Erythroblast (primary cell): ENCODE measurements around the gene NPPB.

ENCODE experiments used
- DNase-seq, 2 experiments: peaks; one replicate each; lab custom pipeline; 2025; lab: John Stamatoyannopoulos, UW
- GATA1 ChIP-seq: IDR thresholded peaks from 2 replicates; pipeline ENCODE4 v1.6.1; 2011; ENCODE audit warnings: low read depth, mild to moderate bottlenecking, control low read depth, low read length, moderate library complexity
- POLR2A ChIP-seq: IDR thresholded peaks from 2 replicates; pipeline ENCODE4 v1.6.1; 2011; ENCODE audit warnings: mild to moderate bottlenecking, low read length

NPPB gene

GRCh38 chr1:11888206-11888876 lies 29.6 kb upstream of the NPPB start:
- DNase-seq: no peak
- no peak for TF ChIP-seq GATA1

DNA sequence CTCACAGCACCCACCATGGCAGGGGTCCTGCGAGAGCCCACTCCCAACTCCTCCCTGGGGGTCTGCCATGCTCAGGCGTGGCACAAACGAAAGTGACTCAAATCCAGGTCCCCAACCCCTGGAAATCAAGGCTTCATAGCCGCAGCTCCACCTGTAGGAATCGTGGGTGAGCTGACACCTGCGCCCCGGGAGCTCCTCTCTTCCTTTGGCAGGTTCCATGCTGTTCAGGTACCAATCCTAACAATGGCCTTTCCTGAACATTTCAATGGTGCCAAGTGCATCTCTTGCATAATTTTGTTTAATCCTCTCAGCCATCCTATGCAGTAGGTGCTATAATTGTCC lies 28.9 kb upstream of the NPPB start:
- TF ChIP-seq GATA1 (no peak), POLR2A (no peak)
- DNase-seq: no peak

DNA sequence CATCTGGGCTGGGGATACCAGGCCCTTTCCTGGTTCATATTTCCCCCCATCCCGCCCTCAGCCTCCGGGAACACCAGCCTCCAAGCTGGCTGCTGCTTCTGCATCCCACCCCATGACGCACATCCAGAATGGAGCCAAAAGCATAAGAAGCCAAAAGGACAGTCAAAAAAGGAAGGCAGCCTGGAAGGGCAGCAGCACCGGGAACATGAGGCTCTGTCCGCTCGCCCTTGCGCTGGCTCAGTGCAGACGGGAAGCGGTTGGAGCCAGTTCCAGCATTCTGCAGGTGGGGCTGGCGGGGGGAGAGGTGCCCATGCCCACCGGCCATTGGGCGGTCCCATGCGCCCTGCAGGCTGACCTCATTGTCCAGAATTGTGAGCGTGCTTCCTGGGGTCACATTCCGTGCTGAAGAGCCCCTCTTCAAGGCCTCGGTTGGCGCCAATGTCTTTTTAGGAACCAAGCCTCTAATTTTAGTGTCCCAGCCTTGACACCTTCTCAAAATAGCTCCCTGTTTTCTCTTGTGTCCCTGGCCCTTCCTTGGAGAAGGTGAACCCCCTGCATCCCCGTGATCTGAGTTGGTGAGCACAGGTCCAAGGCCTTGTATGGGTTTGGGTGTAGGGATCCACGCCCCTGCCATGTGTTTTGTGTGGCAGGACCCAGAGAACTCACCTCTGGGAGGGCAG lies 28.4 kb upstream of the NPPB start:
- no peak for DNase-seq
- TF ChIP-seq POLR2A: no peak
- TF ChIP-seq GATA1: no peak

GRCh38 chr1:11885916-11886315 lies 27.2 kb upstream of the NPPB start:
- no peak for DNase-seq
- no peak for TF ChIP-seq GATA1
- no peak for TF ChIP-seq POLR2A

GRCh38 chr1:11882814-11883538 lies 24.2 kb upstream of the NPPB start:
- DNase-seq: peak; percentile 93 to 96

DNA sequence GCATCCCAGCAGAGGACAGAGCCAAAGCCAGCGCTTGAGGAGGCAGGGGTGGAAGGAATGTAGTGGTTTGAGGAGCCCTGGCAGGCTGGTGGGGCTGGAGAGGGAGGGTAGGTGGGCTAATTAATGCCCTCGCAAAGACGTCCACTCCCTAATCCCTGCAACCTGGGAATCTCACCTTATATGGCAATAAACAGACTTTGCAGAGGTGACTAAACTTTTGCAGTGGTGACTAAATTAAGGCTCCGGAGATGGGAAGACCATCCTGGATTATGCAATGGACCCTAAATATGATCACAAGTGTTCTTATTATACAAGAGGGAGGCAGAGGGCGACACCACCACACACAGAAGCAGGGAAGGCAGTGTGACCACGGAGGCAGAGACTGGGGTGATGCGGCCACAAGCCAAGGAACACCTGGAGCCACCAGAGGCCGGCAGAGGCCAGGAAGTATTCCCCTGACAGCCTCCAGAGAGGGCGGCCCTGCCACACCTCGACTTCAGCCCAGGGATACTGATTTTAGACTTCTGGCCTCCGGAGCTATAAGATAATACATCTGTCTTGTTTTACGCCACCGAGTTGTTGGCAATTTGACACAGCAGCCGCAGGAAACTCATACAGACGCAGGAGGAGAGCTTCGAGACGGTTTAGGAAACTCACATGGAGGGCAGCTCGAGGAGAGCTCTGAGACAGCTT lies 23.1 kb upstream of the NPPB start:
- TF ChIP-seq GATA1 (no peak), POLR2A (no peak)

More at GRCh38 chr1:11882814-11883538, 24.2 kb upstream of the NPPB start:
- TF ChIP-seq POLR2A (peak; percentile 63), GATA1 (peak; percentile 70)

DNA sequence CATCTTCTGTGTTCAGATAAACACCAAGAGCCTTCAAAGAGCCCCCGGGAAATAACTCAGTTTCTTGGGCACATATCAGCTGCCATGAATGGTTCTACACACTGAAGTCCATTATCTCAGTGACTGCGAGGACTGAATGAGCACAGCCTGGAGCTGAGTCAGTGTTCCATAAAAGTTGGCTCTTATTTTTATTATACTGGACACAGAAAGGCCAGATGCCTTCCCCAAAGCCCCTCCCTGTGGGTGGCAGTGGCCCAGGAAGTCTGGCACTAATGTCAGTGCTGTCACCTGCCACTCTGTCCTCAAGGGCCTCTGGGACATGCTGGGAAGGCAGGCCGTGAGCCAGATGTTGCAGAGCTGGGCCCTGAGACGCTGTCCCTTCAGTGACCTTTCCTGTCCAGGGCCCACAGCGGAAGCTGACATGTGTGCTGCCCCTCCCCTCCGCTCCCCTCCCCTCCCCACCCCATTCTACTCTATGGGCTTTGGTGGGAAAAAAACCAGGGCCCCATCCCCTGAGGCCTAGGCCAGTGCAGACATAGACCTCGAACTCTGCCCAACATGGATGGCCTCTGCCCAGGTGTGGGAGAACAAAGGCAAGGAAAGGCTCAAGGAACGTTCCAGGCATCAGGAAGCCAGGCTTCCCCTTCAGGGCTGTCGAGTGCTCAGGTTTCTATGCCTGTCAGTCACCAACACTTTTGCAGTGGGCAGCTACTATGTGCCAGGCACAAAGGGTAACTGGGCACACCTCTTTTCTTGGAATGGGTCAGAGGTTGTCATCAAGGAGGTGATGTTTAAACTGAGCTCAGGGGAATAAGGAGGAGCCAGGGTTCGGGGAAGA lies 22.4 kb upstream of the NPPB start:
- no peak for TF ChIP-seq GATA1
- no peak for TF ChIP-seq POLR2A
- DNase-seq: no peak

More for the DNA sequence above, 23.1 kb upstream of the NPPB start:
- peak in 1 of 2 experiments; percentile 21 for DNase-seq

GRCh38 chr1:11880181-11880575 lies 21.4 kb upstream of the NPPB start:
- TF ChIP-seq GATA1 (no peak), POLR2A (no peak)
- no peak for DNase-seq

- TF ChIP-seq GATA1: no peak
- no peak for TF ChIP-seq POLR2A
- DNase-seq: no peak
Measured at GRCh38 chr1:11879311-11880180, 20.8 kb upstream of the NPPB start.

DNA sequence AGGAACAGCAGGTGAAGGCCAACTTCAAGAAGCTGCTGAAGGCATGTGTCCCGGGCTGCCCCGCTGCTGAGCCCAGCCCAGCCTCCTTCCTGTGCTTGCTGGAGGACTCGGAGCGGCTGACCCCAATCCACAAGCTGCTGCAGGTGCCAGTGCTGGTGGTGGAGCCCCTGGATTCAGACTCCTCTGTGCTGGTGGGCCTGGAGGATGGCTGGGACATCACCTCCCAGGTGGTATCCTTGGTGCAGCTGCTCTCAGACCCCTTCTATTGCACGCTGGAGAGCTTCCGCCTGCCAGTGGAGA lies 20.1 kb upstream of the NPPB start:
- DNase-seq: no peak
- no peak for TF ChIP-seq GATA1
- TF ChIP-seq POLR2A: no peak

- TF ChIP-seq POLR2A: no peak
- TF ChIP-seq GATA1: no peak
- no peak for DNase-seq
Measured at GRCh38 chr1:11878081-11878890, 19.5 kb upstream of the NPPB start.

DNA sequence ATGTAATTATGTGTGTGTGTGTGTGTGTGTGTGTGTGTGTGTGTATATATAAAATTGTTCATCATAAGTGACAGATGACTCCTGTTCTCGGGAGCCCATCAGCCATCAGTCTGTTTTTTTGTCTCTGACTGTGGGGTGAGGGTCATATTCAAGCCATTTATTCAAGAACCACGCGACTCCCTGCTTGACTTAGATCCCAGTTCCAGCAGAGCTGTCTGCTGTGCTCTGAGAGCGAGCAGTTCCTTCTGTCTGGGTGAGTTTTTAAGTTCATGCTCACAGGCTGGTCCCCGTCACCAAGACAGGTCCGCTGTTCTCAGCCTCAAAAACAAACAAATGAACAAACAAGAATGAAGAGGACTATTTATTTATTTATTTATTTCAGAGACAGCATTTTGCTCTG lies 18.3 kb upstream of the NPPB start:
- no peak for DNase-seq
- no peak for TF ChIP-seq POLR2A
- TF ChIP-seq GATA1: no peak
